GM18909 (cell line): Measurements from ENCODE around the gene FLACC1.

Source experiments
- ATAC-seq: cut with Tn5 transposase; IDR thresholded peaks from one replicate; pipeline ENCODE4 v1.9.1; 2021; ENCODE audit warnings: mild to moderate bottlenecking; ENCODE audit not compliant: unreplicated experiment, poor library complexity

Gene FLACC1

DNA sequence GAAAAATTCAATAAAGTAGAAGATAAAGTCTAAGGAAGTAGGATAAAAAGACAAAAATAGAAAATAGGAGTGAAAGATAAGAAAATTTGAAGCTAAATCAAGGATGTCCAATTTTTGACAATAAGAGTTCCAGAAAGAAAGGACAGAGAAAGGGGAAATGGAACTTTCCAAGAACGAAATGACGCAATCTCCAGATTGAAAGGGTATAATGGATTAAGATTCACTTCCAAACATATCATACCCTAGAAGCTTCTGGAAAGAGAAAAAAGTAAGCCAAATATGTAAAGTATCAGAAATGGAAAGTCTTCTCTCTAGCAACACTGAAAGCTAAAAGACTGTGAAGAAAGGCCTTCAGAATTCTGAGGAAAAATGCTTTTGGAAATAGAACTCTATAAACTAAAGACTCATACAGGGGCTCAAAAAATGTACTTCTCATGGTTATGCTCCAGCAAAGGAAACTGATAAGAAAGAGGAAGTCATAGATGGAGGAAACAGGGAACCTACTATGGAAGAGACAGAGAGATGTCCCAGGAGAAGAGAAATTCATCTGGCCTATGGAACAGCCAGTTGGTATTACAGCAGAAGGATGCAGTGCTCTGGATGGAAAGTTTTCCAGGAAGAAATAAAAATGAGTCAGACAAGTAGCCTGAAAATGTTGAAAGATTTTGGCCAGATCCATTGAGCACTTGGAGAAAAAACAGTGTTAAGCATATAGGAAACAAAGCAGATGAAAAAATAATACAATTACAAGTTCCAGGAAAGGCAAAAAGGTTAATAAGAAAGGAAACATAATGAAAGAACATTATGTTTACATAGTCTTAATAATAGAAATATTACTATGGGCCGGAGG lies 76.7 kb downstream of the FLACC1 start:
- no peak for ATAC-seq

DNA sequence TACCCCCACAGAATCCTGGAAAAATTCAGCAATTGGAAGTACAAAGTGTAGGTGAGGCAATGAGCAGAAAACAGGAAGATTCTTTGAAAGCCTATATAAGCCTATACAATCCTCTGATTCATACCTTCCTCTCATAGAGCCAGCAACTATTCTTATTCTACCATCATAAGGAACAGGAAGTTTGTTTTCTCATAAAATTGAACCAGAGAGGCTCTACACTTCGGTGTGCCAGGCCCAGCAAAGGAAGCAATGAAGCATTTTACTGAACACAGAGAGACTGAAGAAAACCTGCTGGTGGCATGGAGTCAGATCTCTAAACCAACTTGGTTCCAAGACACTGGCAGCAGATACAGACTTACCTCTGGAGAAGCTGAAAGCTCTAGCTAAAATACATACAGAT lies 78.1 kb downstream of the FLACC1 start:
- no peak for ATAC-seq

DNA sequence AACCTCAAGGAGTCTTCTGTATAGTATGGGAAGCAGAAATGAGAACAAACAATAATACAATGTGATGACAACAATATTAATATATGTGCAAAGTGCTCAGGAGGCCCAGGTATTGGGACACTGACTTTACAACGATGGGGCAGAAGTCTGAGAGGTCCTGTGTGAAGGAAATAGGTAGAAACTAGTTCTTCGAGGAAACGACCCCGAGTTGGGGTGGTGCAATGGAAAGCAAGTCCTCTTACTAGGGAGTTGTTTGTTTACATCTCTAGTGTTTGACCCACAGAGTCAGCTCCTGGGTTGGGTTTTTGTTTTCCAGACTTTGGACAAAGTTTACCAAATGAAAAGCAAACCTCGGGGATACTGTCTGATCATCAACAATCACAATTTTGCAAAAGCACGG lies 80.6 kb downstream of the FLACC1 start:
- ATAC-seq = no peak

DNA sequence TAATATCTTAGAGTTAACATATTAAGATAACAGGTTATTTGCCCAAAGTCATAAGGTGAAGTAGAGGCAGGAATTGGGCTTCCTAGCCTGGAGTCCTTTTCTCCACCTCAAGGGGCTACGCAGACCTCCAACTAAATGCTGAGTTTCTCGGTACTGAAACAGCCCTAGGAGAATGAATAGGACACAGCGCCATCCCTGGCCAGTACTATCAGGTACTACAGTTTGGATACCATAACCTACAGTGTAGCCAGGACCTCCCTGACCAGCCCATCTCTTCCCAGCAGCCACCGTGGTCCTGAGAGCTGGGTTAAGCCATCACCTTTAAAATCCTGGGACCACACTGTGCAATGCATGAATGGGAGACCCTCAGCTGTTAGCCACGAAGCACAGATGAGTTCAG lies 81.2 kb downstream of the FLACC1 start:
- ATAC-seq = no peak

DNA sequence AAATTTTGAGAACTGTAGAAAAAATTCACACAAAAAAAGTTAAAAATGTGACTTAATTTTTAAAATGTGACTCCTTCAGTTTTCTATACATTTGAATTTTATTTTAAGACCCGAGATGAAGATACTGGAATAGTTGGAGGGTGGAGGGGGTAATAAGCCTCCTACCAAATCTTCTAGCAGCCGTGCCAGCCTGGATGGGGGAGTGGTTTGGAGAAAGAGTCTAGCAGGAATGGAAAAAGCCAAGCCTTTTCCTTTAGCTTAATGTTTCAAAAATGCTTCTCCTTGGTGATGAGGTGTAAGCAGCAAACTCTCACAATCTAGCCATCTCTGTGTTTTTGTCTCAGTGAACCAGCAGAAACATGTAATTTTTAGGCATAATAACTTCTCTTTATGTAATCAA lies 82.1 kb downstream of the FLACC1 start:
- ATAC-seq = no peak

DNA sequence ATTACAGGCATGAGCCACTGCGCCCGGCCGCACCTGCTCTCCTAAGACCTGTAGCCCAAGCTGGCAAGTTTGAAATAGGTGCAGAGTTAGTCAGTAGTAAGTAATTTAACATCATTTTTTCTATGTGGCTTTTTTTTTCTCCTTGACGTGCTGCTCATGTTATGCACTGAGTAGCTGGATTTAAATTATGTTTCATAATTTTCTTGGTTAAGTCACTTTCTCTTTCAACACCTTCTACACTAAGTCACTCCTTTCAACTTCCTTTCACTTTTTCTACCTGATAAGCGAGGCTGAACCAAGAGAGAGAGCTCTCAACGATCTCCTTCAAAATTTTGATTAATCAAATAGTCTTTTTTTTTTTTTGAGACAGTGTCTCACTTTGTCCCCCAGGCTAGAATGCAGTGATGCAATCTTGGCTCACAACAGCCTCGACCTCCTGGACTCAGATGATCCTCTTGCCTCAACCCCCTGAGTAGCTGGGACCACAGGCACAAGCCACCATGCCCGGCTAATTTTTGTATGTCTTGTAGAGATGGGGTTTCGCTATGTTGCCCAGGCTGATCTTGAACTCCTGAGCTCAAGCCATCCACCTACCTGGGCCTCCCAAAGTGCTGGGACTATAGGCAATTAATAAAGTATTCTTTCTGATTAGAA lies 83.7 kb downstream of the FLACC1 start:
- ATAC-seq = no peak

DNA sequence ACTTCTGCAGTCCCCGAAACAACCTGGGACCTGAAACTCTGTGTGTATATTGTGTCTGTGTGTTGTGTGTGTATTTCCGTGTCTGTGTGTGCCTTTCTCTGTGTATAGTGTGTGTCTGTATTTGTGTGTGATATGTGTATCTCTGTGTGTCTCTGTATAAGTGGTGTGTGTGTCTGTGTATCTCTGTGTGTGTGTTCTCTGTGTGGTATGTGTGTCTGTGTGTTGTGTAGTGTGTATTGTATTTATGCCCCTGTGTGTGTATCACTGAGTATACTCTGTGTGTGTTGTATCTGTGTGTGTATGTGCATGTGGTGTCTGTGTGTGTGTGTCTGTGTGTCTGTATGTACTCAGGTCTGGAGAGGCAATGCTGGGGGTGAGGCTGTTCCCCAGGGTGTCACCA lies 85.2 kb downstream of the FLACC1 start:
- no peak for ATAC-seq

DNA sequence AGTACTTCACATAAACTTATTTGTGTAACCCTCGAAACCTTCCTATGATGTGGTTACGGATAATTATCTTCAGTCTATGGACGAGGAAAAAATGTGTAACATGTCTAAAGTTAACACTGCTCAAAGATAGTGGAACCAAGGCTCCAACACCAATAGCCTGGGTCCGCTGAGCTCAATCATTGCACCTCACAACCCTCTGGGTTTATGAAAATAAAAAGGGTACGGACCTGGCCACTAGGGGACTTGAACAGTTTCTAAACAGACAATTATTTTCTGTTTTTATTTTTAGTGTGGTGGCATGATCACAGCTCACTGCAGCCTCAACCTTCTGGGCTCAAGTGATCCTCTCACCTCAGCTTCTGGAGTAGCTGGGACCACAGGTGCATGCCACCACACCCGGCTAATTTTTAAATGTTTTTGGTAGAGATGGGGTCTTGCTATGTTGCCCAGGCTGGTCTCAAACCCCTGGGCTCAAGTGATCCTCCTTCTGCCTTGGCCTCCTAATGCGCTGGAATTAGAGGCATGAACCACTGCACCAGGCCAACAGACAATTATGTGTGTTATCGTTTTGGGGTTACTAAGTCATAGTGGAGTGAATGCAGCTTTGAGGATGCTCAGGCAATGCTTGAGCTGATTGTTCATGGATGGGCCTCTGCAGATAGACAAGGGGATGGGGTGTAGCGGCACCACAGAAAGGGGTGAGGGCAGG lies 86.7 kb downstream of the FLACC1 start:
- ATAC-seq = no peak

DNA sequence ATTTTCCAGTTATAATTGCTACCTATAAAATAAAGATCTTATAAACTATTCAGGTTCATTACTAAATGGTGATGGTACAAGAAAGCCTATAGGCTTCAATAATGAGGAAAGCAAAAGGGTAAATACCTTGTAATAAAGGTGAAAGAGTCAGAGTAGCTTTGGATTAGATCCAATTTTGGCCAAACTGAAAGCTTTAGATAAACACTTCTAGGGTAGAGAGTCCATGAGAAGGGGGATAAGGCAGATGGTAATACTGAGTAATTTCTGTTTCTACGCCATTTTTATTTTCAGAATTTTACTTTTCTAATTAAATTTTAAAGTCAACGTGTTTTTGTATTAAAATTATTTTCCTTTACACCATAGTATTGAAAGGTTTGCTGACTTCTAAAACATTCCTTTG lies 87.4 kb downstream of the FLACC1 start:
- no peak for ATAC-seq

DNA sequence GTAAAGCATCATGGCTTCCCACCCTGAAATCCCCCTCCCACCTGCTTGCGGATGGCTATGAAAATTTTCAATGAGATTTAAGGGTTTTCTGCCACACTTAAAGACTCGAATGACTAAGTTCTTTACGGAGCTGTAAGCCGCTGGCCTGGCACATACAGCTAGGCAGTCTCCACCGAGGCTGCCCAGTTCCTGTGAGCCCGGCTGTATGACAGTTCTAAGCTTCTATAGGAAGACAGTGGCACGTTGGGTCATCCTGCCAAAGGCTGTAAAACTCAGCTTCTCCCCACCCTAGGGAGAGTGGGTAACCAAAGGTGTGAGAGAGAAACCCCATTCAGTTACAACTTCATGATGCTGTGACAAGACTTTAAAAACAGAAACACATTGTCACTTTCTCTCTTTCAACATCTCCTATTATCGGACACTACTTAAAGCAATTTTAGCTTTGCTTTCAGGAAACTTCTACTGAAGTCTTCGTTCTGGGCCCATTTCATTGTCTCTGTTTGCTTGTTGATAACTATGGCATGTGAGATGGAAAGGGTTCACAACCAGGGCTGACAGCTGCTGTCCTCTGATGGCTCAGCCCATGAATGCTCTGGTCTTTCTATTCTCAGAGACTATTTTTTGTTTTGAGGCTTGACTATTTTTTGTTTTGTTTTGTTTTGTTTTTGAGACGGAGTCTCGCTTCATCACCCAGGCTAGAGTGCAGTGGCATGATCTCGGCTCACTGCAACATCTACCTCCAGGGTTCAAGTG lies 89.7 kb downstream of the FLACC1 start:
- no peak for ATAC-seq

DNA sequence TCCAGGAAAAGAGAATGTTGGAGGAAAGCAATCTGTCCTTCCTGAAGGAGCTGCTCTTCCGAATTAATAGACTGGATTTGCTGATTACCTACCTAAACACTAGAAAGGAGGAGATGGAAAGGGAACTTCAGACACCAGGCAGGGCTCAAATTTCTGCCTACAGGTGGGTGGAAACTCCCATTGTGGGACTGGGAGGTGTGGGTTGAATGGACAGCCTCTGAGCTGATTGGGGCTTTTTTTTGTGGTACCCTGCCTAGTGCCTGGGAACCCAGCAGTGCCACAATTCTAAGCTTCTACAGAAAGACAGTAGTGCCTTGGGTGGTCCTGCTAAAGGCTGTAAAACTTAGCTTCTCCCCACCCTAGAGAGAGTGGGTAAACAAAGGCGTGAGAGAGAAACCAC lies 90.5 kb downstream of the FLACC1 start:
- ATAC-seq = no peak

DNA sequence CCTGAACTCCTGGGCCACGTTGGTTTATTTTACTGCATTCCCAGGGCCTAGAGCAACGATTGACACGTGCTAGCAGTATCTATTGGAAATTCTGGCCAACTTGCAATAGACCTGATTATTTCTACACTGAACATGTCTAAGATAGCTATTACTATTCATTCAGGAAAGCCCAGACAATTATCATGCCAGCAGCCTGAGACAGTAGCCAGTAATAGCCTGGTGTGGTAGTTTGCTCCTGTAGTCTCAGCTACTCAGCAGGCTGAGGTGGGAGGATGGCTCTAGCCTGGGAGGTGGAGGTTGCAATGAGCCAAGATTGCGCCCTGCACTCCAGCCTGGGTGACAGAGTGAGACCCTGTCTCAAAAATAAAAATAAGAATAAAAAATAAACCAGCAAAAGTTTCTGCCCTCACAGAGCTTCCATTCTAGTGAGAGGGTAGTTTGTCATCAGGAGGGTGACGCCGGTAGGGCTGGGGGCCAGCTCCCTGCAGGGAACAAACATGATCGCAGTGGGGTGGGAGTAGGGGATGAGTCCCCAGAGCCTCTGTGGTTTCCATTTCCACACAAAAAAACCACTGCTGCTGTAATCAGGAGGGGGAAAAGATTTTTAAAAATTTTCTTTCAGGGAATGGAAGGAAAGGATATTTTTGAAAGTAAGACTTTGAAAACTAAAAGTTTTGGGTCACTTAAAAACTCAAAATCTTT lies 92.5 kb downstream of the FLACC1 start:
- no peak for ATAC-seq

DNA sequence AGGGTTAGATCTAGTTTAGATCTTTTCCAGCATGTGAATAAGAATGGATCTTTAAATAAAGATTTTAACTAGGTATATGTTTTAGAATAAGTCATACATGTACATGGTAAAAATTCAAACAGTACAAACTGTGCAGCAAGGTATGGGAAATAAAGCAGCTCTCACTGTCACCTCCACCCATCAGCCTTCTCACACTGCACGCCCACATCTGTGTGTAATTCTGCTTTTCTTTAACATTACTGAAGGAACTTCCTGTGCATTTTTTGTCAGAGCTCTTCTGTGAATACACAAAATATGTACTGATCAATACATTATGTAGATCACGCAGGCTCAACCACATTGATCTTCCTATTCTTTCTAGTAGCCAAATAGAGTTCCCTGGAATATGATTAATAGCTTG lies 93.4 kb downstream of the FLACC1 start:
- no peak for ATAC-seq

DNA sequence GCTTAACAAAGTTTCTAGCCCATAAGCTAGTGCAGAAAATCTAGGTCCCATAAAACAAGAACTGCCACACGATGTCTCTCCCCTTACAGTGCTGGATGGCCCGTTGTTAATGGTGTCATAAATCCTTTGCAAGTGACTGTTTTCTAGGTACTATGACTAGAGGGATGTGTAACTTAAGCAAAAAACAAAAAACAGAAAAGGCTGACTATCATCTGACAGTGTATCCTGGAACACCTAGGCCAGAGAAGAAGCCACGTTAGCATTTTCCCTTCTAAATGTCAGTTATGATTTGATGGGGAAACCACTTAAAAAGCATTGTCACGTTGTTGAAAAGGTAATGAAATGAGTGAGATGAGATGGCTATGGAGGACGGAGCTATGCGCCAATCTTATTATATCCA lies 94.4 kb downstream of the FLACC1 start:
- no peak for ATAC-seq

DNA sequence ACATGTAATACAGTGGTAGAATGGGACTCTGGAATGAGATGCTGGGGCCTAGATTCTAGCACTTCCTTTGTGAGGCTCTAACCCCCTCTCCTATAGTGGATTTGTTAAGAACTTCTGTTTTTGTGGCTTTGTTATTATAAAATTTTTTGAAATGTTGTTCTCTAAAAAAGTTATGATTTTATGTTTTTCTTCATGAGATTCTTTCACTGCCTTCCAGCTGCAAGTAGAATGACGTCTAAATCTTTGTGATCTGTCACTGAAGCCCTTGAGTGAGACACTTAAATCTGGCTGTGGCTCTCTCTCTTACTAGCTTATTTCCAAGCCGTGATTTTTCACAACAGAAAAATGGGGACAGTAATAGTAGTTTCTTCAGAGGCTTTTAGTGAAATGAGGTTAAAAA lies 95.2 kb downstream of the FLACC1 start:
- no peak for ATAC-seq

DNA sequence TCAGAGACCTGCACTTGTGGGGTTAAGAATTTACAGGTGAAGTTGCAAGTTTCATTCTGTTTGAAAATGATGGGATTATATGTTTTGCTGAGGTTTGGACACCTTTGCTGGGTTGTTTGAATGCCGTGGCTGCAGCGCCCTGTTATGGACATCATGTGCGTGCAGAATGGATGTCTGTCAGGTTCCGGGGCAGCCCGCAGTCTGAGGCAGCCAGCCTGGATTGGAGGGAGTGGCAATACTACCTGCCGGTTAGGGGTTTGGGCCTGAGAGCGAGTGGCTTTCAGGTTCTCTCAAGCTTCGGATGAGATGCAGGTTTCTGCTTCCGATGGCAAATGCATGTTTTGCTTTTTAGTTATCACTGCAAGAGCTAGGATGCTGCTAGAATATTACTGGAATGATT lies 95.7 kb downstream of the FLACC1 start:
- ATAC-seq = no peak

DNA sequence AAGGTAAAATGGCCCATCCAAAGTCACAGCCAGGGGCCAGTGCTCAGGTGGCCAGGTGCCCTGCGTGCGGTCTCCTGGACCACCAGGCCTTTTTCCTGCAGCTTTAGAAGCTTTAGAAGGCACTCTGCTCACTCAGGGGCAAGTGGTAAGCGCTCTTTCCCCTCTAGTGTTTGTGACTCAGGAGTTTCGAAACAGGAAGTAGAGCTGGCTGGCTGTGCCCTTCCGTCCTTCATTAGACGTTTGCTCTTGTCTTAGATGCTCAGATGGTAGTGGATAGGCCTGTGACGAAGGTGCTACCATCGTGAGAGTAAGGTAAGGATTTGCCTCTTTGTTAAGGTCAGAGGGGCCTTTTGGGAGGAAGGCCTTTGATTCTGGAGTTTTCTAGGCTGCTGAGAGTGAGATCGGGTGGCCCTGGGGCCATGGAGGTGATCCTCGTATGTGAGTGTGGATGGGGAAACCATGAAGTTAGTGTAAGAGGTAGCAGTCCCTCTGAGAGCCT lies 96.8 kb downstream of the FLACC1 start, which contains the start of gene CASP8:
TSS of gene CASP8 (plus strand) at position 235 of the 499 bp plus-strand sequence. CDS start 5,951 bp downstream, outside the sequence.
- peak; percentile 35 for ATAC-seq

DNA sequence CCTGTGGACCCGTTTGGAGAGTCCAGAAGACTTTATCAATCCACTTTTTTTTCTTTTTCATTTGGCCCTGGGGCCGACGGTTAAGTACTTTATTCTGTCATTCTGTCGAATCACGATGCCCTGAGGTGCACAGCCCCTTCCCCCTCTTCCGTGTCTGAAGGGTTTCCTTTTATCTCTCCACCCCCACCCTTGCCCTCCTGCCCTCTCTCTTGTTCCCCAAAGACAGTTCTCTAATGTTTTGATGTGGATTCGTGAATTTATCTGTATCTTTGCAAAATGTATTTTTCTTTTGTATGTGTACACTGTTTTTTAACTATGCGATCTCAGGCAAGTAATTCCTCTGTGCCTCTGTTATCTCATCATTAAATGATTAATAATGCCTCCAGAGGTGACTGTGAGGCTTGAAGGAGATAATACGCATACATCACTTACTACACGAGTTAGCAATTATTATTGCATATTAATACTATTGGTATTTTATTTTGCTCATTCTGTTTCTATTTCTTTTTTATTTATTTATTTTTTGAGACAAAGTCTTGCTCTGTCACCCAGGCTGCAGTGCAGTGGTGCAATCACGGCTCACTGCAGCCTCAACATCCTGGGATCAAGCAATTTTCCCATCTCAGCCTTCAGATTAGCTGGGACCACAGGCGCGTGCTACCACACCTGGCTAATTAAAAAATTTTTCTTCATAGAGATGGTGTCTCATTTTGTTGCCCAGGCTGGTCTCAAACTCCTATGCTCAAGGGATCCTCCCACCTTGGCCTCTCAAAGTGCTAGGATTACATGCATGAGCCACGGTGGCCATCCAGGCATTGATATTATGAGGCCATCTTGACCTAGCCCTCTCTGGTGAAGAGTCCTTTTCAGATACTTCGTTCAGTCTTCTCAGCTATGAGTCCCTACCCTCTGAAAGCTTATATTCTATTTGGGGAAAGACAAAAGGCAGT lies 98.2 kb downstream of the FLACC1 start:
- no peak for ATAC-seq
